GM23248 (cell line): ENCODE data around the gene RPH3AL.

ENCODE experiments used
- EZH2 ChIP-seq: fragments of 200-600 bp; sonication (generic); IDR thresholded peaks from 2 replicates; pipeline ENCODE4 v1.6.1; 2018; ENCODE audit warnings: antibody characterized with exemption, mild to moderate bottlenecking; ENCODE audit not compliant: insufficient read depth, poor library complexity, severe bottlenecking
- EZH2phosphoT487 ChIP-seq: fragments of 200-600 bp; sonication (generic); IDR thresholded peaks from 2 replicates; pipeline ENCODE4 v1.6.1; 2018; ENCODE audit warnings: antibody characterized with exemption, moderate library complexity, mild to moderate bottlenecking, low read depth; ENCODE audit not compliant: insufficient read depth

- TF ChIP-seq EZH2phosphoT487 = no peak
- TF ChIP-seq EZH2 = no peak
Observed at GRCh38 chr17:261635-262034, 91.0 kb downstream of the RPH3AL start.
